Epithelial cell of esophagus (primary cell): ENCODE data around the gene DVL2.

Experiments used
- DNase-seq: peaks from one replicate; pipeline ENCODE4 v3.0.0; 2010; ENCODE audit warnings: low read depth
- H3K4me3 ChIP-seq: 2 replicates; pipeline ENCODE4 v1.5.1; 2011; ENCODE audit warnings: mild to moderate bottlenecking, low read length, control low read depth
- CTCF ChIP-seq: IDR thresholded peaks from 2 replicates; pipeline ENCODE4 v1.5.1; 2011; ENCODE audit warnings: low read depth, mild to moderate bottlenecking, low read length, control low read depth, inconsistent platforms; ENCODE audit not compliant: insufficient read depth; ENCODE audit errors: missing control alignments

The DVL2 gene

GRCh38 chr17:7213895-7214299, 20.4 kb downstream of the DVL2 start:
- DNase-seq: peak; percentile 75
- peak; percentile 39 for TF ChIP-seq CTCF
- H3K4me3 ChIP-seq: peak overlapping the region; percentile 55

DNA sequence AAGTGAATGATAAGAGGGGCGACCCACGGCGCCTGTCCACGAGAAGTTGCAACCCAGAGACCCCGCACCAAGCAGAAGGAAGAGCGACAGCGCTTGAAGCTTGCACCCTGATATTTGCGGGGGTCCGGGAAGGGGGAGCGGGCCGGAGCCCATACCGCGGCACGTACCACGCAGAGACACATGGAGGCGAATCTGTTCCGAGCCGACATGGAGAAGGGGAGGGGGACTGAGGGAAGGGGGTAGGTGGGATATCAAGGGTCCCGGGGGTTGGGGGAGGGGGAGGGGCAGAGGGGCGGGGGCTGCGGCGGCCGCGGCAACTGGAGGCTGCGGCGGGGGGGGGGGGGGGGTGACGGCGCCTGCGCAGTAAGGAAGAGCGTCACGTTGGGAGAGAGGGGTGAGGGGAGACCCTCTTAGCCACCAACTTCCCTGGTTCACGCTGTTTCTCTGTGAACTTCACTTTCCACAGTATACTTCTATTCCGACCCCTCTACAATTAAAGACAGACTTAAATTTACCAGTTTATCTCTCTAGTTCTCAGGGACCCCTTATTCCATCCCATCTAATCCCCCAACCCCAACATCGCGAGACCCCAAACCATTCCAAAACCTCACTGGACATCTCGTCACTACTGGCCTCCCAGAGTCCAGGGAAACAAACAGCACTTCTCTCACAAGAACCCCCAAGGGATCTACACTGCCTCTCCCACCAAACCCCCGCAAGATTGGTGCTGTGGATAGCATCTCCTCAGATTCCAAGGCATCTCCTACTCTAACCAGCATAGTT, 22.6 kb downstream of the DVL2 start:
- TF ChIP-seq CTCF: no peak
- peak overlapping the region; percentile 33 for H3K4me3 ChIP-seq

DNA sequence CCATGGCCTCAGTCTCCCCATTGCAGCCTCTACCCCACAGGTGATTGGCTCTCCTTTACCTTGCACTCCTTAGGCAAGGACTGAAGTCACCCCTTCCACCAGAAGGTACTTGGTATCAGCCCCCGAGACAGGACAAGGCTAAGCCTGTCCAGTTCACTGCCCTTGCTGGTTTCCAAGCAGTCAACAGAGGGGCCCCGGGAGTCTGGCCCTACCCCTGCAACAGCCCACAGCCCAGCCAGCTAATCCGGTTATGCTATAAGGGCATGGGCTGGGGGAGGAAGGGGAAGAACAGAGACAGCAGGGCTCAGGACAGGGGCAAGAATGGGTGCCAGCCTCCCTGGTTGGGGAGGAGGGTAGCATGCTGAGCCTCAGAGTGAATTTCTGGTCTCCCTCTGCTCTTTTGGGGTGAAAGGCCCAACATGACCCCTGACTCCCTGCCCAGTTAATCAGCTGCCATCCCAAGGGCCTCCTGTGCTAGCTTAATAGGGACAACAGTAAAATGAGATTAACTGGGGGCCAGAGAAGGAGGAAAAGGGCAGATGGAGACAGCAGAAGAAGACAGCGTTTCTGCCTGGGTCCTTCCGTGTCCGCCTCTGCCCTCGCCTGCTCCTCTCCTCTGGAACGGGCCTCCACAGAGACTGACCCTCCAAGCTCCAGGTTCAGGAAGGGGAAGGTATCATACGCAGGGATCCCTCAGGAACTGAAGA, 25.4 kb downstream of the DVL2 start:
- H3K4me3 ChIP-seq: no peak overlapping the region
- no peak for DNase-seq
- no peak for TF ChIP-seq CTCF

More for the DNA sequence above, 22.6 kb downstream of the DVL2 start:
- DNase-seq: no peak

- no peak for TF ChIP-seq CTCF
- no peak for DNase-seq
- no peak overlapping the region for H3K4me3 ChIP-seq
Observed at GRCh38 chr17:7208027-7208571, 26.2 kb downstream of the DVL2 start.

- no peak for TF ChIP-seq CTCF
- no peak for DNase-seq
- H3K4me3 ChIP-seq: no peak overlapping the region
Observed at GRCh38 chr17:7207120-7208001, 27.0 kb downstream of the DVL2 start.

- no peak for TF ChIP-seq CTCF
- no peak for DNase-seq
- peak overlapping the region; percentile 45 for H3K4me3 ChIP-seq
Observed at GRCh38 chr17:7205561-7205960, 28.8 kb downstream of the DVL2 start.
